IPS DF 19.7 (cell line): ENCODE data around the gene NLGN2.
"Not testable (repeated sequence)": the region's sequence is repeated elsewhere in the genome, so short reads cannot be mapped to it uniquely, and the experiment has no call there.

ENCODE experiments used
- DNase-seq: peaks from one replicate; pipeline ENCODE4 v3.0.0-alpha.2; 2013; ENCODE audit warnings: low read depth, low spot score

The NLGN2 gene

DNA sequence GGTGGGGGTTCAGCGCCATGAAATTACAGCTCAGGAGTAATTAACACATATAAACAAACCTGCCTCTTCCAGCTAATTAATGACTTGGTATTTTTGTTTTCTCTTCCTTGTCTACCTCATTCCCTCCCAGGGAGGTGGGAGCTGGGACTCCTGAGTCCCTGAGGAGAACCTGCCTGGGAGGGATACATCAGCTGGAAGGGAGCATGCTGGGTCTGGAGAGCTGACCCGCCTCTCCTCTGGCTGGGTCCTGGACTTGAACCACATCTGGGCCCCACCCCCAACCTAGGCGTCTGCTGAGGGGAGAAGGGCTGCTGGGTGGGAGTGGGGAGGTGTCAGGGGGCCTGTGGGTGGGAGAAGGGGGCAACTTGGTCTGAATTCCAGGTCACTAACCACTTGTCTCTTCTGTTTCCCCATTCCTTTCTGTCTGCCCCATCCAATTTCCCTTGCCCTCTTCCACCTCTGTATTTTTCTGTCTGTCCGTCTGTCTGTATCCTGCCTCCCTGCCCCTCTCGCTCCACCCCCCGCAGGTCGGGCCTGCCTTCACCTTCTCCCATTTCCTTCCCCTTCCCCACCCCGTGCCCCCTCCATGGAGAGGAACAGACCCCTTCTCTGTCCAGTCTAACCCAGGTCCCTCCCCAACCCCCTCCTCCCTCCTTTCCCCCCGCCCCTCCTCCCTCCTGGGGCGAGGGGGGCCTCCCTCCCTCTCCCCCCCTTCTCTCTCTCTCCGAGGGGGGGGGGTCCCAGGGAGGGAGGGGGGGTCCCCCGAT lies at the start of gene NLGN2:
Gene NLGN2, plus strand, starts transcription at position 361 of the 767 bp plus-strand sequence. CDS start 411 bp downstream, outside the sequence.
- DNase-seq, result no peak

DNA sequence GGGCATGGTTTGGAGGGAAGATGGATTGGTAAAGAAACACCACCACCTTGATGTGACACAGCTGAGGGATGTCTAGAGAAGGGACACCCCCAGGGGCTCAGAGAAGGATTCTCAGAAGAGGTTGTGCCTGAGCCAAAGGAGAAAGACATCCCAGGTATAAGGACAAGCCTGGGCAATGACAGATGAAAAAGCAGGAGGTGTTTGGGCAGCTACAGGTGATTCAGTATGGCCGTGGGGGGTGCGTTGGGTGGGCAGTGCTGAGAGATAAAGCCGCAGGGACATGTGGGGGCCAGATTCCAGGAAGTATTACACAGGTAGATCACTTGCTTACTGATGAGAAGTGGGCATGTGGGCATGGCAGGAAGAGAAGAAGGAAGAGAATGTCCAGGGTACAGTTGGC lies 45.7 kb upstream of the NLGN2 start:
- no peak for DNase-seq

DNA sequence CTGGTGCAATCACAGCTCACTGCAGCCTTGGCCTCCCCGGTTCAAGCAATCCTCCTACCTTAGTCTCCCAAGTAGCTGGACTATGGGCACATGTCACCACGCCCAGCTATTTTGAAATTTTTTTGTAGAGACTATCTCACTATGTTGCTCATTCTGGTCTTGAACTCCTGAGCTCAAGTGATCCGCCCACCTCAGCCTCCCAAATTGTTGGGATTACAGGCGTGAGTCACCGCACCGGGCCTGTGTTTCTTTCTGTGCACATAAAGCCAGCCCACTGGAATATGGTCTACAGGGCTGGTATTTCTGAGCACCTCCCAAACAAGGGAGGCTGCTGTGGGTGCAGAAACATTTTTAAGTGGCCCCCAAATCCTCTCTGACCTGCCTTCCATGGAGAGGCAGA lies 44.3 kb upstream of the NLGN2 start:
- no peak for DNase-seq

DNA sequence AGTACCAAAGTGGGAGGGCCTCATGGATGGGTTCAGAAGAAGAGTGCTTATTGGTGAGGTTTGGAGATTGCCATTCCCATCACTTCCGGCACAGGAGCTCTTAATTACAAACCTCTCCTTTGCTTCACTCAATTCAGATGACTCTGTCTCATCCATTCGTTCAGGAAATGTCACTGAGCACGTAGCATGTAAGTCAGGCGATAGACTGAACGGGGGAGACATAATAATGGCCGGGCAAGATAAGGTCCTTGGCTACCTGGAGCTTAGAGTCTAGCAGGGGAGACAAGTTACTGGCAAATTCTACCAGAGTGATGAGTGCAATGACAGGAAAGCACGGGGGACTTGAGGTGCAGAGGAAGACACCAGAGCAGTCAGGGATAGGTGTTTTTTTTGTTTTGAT lies 41.7 kb upstream of the NLGN2 start:
- not testable (repeated sequence) for DNase-seq

DNA sequence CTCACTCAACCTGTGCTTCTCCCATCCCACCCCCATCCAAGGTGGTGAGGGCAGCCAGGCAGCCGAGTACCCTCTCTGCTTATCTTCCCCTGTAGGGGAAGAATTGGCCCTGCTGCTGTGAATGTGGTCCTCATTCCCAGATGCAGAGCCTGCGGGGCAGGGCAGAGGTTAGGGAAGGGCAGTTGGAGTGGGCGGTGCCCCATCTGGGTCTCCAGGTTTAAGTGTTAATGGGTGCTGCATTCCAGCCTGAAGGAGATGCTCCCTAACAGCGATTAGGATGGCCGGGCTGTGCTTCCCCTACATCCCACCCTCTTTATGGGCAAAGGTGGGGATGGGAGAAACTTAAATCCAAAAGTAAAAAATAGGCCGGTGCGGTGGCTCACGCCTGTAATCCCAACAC lies 40.6 kb upstream of the NLGN2 start:
- no peak for DNase-seq

DNA sequence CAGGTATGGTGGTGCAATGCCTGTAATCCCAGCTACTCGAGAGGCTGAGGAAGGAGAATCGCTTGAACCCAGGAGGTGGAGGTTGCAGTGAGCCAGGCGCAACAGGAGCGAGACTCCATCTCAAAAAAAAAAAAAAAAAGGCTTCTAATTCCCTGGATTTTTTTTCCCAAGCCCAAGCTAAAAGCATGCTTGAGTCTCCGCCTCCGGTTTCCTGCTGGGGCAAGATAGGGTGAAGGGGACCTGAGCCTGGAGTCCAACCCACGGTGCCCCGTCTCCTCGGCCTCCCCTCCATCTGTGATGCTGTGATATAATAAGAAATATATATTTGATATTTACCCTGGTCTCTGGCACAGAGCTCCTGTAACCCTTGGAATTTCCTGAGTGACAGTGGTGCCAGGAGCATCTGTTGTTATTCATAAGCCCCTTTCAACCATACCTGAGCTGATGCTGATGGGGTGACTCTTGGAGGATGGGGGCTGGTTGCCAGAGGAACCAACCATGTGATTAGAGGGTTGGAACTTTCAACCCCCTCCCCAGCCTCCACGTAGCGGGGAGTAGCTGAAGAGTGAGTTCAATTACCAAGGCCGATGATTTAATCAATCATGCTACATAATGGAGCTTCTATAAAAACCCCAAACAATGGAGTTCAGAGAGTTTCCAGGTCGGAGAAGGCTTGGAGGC lies 39.6 kb upstream of the NLGN2 start:
- no peak for DNase-seq

DNA sequence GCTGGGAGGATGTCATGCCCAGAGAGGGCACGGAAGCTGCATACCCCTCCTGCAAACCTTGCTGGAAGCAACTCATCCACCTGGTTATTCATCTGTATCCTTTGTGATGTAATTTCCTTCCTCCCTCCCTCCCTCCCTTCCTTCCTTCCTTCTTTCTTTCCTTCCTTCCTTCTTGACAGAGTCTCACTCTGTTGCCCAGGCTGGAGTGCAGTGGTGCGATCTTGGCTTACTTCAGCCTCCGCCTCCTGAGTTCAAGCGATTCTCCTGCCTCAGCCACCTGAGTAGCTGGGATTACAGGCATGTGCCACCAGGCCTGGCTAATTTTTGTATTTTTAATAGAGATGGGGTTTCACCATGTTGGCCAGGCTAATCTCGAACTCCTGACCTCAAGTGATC lies 39.0 kb upstream of the NLGN2 start:
- not testable (repeated sequence) for DNase-seq

DNA sequence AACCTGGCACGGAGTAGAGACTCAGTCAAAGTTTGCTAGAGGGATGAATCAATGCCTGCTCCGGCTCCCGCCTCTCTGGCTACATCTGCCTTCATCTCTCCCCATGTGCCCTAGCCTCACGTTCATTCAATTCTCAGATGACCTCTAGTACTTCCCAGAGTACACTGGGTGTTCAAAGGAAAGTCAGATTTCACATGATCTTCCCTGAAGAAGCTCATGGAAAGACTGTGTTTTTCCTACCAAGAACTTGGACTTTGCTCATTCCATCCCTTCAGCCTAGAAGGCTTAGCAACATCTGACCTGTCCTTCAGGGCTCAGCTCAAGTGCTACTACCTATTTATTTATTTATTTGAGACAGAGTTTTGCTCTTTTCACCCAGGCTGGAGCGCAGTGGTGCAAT lies 37.8 kb upstream of the NLGN2 start:
- DNase-seq, result no peak

DNA sequence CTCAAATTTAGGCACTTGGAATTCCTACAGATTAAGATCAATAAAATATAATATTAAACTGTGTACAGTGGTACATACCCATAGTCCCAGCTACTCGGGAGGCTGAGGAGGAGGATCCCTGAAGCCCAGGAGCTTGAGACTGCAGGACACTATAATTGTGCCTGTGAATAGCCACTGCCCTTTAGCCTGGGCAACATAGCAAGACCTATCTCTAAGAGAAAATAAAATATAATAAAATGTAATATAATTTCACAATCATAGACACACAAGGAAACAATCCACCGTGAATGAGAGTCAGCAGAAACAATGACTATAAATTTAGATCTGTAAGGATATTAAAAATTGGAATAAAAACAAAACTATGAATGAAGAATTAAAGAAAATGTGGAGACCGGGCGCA lies 36.8 kb upstream of the NLGN2 start:
- DNase-seq, result no peak

DNA sequence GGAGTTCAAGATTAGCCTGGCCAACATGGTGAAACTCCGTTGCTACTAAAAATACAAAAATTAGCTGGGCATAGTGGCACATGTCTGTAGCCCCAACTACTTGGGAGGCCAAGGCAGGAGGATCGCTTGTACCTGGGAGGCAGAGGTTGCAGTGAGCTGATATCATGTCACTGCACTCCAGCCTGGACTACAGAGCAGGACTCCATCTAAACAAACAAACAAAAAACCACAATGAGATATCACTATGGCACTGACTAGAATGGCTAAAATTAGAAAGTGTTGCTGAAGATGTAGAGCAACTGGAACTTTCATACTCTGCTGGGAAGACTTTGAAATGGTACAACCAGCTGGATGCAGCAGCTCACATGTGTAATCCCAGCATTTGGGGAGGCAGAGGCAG lies 33.3 kb upstream of the NLGN2 start:
- no peak for DNase-seq

DNA sequence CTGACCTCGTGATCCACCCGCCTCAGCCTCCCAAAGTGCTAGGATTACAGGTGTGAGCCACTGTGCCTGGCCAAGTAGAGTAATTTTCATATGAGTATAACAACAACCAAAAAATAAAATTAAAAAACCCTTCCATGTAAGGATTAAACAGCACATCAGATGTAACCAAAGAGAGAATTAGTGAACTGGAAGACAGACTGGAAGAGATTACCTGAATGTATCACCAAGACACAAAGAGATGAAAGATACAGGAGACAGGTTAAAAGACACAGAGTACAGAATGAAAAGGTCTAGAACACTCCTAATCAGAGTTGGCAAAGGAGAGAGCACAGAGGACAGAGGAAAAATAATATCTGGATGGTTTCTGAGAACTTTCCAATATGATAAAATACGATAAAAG lies 28.5 kb upstream of the NLGN2 start:
- no peak for DNase-seq

DNA sequence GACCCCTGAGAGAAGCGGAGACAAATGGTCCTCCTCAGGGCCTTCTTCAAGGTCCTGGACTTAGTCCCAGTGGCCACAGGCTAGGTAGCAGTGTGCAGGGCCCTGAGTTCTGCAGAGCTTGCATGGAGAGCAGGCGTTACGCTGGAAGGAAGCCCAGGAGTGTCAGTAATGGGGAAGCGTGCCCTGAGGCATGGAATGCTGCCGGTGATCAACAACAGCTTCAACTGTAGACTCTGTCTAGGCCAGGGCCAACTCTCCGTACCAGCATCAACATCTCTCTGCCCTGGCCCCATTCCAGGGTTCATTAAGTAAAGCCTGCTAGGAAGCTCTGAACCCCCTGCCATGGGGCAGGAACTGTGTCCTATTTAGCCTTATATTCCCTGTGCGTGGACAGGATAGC lies 27.3 kb upstream of the NLGN2 start:
- DNase-seq, result no peak

DNA sequence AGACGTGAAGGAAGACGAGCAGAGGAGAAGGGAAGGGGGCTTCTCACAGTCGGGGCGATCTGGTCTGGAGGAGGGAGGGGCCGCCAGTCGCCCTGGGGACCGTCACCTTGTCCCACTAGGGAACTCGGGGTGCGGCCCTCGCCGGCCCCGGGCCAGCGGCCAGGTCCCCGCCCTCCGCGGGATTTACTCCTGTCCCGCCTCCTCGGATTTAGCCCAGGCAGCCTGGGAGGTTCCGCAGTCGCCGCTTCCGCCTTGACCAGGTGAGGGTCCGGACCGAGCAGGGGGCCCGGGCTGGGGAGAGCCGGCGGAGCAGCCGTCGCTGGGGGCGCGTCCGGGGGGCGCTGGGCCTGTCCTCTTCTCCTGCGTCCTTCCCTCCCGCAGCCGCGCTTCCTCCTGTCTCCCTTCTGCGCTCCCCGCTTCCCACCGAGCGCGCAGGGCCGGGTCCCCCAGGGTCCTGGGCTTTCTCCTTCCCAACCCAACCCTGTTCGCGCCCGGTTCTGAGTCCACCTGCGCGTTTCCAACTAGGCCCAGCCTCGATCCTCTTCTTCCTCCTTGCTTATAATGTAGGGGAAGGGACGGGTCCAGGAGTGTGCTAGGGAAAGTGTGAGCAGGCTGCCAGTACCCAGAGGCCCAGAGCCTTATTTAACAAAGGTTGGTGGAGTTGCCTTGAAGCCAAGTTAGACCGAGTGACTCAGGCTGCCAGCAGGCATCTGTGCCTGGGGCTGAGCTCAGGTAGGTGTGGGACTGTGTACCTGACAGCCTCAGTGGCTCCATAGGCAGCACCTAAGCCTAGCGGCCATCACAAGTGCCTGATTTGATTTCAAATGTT lies 26.6 kb upstream of the NLGN2 start, which contains the start of gene TNK1:
Gene TNK1, plus strand, starts transcription at position 235 of the 829 bp plus-strand sequence. CDS start 1,838 bp downstream, outside the sequence.
- no peak for DNase-seq

DNA sequence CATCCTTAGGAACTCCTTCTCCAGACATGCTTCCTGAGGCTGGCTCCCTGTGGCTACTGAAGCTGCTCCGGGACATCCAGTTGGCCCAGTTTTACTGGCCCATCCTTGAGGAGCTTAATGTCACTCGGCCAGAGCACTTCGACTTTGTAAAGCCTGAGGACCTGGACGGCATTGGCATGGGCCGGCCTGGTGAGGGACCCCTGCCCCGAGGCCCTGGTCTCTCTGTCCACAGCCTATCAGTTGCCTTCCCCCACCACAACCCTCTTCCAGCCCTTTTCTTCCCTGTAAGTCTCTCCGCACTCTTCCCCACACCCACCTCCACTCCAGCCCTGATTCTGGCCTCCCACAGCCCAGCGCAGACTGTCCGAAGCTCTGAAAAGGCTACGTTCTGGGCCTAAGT lies 24.7 kb upstream of the NLGN2 start:
- DNase-seq, result no peak

DNA sequence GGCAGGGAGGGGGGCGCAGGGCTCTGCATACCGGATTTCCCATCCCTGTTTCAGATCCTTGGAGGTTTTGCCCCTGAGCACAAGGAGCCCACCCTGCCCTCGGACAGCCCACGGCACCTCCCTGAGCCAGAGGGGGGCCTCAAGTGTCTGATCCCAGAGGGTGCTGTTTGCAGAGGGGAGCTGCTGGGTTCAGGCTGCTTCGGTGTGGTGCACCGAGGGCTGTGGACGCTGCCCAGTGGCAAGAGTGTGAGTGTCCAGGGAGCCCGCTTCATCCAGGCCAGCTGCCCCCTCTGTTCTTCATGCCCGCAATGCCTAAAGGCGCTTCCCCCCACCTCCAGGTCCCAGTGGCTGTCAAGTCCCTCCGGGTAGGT lies 24.3 kb upstream of the NLGN2 start:
- no peak for DNase-seq

DNA sequence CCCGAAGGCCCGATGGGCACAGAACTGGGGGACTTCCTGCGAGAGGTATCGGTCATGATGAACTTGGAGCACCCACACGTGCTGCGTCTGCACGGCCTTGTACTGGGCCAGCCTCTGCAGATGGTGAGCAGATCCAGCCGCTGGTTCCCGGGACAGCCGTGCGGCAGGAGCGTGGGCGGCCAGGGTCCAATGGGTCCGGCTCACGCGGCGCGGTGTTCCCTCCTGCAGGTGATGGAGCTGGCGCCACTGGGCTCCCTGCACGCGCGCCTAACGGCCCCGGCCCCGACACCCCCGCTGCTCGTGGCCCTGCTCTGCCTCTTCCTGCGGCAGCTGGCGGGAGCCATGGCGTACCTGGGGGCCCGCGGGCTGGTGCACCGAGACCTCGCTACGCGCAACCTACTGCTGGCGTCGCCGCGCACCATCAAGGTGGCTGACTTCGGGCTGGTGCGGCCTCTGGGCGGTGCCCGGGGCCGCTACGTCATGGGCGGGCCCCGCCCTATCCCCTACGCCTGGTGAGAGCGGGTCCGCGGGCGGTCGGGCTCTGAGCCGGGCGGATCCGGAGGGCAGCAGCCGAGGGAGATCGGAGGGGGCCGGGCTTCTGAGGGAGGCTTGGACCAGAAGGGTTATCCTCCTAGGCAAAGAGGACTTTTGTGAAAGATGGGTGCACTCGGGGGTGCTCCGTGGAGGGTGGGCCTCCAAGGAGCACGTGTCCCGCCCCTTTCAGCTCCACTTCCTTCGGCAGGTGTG lies 23.7 kb upstream of the NLGN2 start:
- DNase-seq, result no peak

DNA sequence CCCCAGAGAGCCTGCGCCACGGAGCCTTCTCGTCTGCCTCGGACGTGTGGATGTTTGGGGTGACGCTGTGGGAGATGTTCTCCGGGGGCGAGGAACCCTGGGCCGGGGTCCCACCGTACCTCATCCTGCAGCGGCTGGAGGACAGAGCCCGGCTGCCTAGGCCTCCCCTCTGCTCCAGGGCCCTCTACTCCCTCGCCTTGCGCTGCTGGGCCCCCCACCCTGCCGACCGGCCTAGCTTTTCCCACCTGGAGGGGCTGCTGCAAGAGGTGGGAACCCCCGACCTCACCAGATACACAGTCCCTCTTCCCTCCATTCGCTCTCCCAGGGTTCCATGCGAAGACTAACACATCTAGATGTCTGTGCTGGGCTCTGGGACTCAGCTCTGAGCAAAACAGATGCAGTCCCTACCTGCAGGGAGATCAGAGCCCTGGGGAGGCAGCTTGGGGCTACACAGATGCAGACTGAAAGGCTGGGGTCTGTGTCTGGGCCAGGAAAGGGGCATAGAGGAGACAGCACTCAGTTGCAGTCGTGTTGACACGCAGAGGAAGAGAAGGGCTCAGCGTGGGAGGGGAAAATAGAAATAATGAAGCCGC lies 23.1 kb upstream of the NLGN2 start:
- no peak for DNase-seq

DNA sequence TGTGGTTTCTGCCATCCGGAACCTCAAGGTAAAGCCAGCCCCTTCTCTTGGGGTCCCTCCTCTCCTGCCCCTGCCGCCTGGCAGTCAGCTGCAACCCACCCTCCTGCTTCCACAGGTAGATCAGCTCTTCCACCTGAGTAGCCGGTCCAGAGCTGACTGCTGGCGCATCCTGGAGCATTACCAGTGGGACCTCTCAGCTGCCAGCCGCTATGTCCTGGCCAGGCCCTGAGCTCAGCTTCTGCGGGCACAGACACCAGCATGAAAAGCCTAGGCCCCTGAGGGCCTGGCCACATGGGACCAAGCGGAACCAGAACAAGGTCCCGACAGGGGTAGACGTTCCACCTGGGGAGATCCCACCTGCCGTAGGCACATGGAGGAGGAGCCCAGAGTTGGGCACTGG lies 18.8 kb upstream of the NLGN2 start:
- DNase-seq, result no peak

DNA sequence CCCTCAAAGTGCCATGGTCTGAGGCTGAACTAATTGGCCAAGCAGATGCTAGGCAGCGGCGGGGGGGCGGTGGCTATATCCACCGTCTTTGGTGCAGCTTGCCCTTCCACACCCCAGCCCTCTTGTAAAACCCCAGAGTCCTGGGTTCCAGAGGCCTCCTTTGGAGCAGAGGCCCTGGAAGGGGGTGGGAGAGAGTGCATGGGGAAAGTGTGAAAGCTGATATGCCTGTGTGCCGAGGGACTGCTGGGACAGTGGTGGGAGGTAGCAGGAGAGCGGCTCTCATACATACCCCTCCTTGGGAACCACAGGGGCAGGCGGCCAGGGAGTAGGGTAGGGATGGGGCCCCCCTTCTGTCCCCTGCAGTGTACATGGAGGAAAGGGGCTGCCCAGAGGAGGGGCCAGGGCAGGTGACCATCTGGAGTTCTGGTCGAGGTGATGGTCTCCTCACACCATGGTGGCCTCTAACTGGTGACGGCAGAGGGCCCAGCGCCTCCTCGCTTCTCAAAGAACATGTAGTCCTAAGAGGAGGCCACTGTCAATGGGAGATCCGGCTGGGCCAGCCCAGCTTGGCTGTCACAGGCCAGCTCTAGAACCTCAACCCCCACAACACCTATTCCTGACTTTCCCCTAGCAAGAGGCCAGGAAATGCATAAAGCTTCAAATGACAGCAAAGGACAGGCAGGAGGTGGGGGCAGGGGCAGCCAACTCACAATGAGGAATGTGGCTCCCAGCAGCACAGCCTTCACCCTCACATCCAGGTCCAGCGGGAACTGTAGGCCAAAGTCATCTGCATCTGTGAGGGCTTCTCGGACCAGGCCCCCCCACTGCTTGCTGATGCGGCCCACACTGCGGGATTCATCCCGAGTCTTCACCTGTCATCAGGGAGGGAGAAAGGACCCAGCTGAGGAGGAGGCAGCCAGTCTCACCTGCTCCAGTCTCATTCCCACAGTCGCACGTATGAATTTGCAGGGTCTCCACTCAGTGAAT lies 17.4 kb upstream of the NLGN2 start:
- DNase-seq, result no peak

DNA sequence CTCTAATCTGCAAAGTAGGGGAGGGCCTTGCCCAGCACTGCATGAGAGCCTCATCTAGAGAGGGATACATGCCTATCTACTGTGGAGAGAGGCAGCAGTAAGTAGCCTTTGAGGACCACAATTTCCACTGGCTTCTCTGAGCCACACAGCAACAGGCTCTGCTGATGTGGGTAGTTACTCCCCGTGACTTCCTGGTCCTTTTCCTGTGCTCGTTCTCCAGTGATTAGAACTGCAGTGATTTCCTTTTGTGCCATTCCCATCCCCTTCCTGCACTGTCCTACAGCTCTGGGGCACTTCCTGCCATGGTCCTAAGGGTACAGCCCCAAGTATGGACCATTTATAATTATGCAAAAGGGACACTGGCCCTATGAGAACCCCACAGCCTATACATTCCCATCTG lies 16.3 kb upstream of the NLGN2 start:
- no peak for DNase-seq
